ENCODE results near the gene CRIM1.

- TF ChIP-seq, protein P1, sequence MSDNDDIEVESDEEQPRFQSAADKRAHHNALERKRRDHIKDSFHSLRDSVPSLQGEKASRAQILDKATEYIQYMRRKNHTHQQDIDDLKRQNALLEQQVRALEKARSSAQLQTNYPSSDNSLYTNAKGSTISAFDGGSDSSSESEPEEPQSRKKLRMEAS (IDR thresholded peaks at IDR 0.05) = no peak
- TF ChIP-seq POLR2A (IDR thresholded peaks at IDR 0.05; ENCODE audit: low read length) (no peak), RAD21 (conservative IDR thresholded peaks at IDR 0.05 in 1 of 2, IDR thresholded peaks at IDR 0.05 in 1 of 2) (no peak)
- TF ChIP-seq, protein P2, sequence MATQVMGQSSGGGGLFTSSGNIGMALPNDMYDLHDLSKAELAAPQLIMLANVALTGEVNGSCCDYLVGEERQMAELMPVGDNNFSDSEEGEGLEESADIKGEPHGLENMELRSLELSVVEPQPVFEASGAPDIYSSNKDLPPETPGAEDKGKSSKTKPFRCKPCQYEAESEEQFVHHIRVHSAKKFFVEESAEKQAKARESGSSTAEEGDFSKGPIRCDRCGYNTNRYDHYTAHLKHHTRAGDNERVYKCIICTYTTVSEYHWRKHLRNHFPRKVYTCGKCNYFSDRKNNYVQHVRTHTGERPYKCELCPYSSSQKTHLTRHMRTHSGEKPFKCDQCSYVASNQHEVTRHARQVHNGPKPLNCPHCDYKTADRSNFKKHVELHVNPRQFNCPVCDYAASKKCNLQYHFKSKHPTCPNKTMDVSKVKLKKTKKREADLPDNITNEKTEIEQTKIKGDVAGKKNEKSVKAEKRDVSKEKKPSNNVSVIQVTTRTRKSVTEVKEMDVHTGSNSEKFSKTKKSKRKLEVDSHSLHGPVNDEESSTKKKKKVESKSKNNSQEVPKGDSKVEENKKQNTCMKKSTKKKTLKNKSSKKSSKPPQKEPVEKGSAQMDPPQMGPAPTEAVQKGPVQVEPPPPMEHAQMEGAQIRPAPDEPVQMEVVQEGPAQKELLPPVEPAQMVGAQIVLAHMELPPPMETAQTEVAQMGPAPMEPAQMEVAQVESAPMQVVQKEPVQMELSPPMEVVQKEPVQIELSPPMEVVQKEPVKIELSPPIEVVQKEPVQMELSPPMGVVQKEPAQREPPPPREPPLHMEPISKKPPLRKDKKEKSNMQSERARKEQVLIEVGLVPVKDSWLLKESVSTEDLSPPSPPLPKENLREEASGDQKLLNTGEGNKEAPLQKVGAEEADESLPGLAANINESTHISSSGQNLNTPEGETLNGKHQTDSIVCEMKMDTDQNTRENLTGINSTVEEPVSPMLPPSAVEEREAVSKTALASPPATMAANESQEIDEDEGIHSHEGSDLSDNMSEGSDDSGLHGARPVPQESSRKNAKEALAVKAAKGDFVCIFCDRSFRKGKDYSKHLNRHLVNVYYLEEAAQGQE (IDR thresholded peaks at IDR 0.05) = no peak
These were observed 178.8 kb downstream of the CRIM1 start for GRCh38 chr2:36534275-36534799.
